GM19238 (cell line): ENCODE data around the gene ALDH7A1.
"Not testable (repeated sequence)": the region's sequence is repeated elsewhere in the genome, so short reads cannot be mapped to it uniquely, and the experiment has no call there.

Experiments
- DNase-seq: peaks from one replicate; pipeline ENCODE4 v3.0.0; 2011; ENCODE audit warnings: low spot score; ENCODE audit not compliant: insufficient read length

ALDH7A1 gene

DNA sequence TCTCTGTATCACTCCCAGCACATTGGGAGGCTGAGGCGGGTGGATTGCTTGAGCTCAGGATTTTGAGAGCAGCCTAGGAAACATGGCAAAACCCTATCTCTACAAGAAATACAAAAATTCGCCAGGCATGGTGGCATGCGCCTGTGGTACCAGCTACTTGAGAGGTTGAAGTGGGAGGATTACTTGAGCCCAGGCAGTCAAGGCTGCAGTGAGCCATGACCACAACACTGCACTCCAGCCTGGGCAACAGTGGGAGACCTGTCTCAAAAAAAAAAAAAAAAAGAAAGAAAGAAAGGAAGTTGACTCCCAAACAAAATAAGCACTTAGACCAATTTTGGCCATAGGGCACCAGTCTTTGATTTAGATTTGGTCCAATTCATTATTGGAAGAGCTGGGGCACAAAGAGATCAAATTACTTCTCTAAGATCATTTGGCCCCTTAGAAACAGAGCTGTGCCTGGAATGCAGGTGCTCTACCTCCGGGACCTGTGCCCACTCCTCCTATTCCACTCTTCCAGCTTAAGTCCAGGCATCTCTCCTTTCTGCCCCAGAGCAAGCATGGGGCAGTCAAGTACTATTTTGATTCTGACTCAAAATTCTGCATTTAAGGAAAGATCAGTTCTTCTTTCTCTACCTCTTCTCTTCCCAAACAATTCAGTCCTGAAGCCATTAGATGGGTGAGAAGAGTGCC, 59.0 kb downstream of the ALDH7A1 start:
- no peak for DNase-seq

DNA sequence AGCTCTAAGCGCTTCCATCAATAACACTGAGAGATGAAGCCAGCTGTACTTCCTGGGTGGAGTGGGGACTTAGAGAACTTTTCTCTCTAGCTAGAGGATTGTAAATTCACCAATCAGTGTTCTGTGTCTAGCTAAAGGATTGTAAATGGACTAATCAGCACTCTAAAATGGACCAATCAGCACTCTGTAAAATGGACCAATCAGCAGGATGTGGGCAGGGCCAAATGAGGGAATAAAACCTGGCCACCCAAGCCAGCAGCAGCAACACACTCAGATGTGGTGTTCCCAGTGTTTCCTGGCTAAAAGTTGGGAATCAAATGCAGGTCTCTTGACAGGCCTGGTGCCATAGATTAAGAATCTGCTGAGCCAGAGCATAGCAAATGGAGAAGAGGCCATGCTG, 60.5 kb downstream of the ALDH7A1 start:
- no peak for DNase-seq

GRCh38 chr5:126531543-126532120, 63.4 kb downstream of the ALDH7A1 start:
- no peak for DNase-seq

GRCh38 chr5:126527892-126528291, 67.1 kb downstream of the ALDH7A1 start:
- DNase-seq, result no peak

- no peak for DNase-seq
These were observed 67.9 kb downstream of the ALDH7A1 start for GRCh38 chr5:126527158-126527557.

DNA sequence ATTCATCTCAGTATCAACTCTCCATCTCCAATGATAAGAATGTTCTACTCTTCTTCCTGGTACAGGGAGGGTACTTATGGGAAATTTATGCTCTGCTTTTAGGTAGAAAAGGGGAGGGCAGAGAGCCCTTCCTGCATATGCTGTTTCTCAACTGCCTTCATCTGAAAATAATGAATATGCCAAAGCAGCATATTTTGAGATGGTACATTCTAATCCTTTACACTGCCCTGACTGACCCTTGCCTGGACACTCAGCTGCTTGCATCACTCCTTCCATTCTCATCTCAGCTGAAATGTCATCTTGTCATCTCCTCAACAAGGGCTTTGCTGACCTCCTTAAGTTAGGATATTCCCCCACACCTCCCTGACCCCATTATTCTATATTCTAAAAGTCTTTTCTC, 68.5 kb downstream of the ALDH7A1 start:
- no peak for DNase-seq

DNA sequence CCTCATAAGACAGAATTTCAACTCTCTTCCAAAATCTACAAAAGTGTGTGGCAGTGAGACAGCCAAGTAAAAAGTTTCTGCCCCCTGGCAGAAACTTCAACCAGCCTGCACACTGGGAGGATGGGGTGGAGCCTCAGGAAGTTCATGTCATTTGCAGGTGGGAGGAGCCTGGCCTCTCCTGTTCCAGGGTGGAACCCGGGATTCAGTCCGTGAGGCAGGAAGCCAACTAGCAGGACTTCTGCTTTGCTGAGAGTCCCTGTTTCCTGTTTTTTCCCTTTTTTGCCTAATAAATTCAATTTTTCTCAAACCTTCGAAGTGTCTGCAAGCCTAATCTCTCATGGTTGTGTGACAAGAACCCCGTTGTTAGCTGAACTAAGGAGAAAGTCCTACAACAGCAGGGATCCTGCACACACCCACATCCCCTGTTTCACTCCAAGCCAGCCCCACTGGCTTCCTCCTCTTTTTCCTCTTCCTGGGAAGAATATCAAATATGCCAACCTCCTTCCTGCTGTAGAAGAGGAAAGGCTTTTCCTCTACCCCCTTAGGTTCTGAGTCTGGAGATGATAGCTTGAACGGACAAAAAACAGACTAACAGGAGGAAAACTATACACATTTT, 69.3 kb downstream of the ALDH7A1 start:
- no peak for DNase-seq

GRCh38 chr5:126523818-126524510, 71.1 kb downstream of the ALDH7A1 start:
- DNase-seq, result no peak

DNA sequence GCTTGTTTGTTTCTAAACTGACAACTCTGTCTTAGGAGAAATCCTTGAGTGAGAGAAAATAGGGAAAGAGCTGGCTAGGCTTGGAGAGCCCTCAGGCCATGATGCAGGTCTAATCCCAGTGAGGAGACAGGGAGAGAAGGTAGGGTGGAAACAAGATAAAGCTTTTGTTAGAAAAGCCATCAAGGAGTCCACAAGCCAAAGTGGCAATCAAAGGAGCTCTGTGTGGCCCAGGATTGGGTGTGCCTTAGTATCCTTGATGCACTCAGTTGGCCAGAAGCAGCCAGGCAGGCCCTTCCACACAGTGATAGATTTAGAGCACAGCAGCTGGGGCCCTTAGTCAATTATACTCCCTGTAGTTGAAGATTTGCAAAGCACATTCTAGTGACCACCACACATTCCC, 73.9 kb downstream of the ALDH7A1 start:
- no peak for DNase-seq

GRCh38 chr5:126520593-126520953, 74.4 kb downstream of the ALDH7A1 start:
- DNase-seq, result no peak

DNA sequence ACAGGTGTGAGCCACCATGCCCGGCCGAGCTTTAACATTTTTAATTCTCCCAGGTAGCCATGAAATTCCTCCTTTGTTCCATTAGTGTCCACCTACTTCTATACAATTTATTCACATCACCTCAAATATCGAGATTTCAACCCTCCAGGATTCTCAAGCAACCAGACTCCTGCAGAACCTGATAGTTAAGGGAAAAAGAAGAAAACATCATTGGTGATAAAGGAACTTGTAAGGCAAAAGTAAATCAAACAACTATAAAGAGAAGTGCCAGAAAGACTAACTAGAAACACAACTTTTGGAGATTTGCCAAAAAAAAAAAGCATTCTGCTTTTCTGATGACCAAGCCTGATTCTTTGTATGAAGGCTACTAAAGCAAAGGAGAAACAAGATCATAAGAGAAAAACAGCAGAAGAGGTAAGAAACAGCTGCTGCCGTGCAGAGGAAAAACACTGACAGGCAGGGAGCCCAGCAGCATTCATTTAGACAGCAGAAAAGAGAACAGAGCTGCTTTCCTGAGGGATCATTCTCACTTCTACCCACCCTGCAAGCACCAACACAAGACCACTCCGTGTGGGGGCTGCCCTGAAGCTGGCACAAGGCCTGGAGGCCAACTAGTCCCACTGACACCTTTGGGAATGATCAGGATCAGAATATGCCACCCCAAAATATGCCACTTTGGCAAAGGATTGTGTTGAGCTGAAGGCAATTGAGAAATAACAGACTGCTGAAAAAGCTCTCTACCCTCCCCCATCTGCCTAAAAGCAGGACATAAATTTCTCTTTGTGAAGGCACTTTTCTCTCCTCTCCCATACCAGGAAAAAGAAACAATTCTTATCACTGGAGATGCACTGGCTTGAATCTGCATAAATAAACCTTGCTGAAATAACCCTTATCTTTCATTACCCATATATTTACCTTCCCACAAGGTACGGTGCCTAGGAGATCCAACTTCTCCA, 75.1 kb downstream of the ALDH7A1 start:
- no peak for DNase-seq

DNA sequence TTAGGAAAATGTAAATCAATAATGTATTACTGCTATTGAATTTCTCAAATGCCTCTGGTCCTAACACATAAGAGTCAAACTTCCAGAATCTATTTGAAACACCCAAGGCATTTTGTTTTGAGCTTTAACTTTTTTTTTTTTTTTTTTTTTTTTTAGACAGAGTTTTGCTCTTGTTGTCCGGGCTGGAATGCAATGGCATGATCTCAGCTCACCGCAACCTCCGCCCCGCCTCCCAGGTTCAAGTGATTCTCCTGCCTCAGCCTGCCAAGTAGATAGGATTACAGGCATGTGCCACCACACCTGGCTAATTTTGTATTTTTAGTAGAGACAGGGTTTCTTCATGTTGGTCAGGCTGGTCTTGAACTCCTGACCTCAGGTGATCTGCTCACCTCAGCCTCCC, 75.8 kb downstream of the ALDH7A1 start:
- not testable (repeated sequence) for DNase-seq

DNA sequence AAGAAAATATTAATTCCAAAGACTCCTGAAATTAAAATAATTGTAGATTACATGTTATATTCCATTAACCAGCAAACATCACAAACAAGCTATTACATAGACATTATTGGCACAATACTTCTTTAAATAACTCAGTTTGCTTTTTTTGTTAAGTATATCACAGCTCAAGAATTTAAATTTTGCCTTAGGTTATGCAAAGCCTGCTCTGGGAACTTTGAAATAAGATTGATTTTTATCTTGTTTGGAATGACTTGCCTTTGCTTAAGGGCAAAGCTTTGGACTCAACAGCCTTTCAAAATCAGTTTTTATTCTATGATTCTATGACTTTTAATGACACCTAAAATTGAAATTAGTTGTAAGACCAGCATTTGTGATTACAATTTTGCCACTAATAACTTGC, 78.2 kb downstream of the ALDH7A1 start:
- DNase-seq, result no peak

GRCh38 chr5:126516133-126516532, 78.9 kb downstream of the ALDH7A1 start:
- DNase-seq, result no peak

DNA sequence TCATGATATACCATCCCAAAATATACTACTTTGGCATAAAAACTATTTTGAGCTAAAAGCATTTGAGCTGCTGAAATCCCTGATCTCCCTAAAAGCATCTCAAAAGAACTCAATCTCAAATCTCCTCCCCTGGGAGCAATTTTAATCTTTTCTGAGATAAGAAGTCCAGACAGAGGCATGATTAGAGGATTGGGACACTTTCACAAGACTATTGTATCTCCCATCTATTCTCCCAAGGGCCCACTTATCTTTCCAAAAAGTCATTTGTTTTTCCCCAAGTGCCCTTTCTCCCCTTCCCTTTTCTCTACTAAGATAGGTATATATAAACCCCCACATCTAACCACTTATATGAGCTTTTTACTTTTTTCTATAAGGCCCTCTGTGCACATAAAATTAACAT, 79.7 kb downstream of the ALDH7A1 start:
- DNase-seq, result no peak

GRCh38 chr5:126514558-126515141, 80.4 kb downstream of the ALDH7A1 start:
- DNase-seq, result no peak

DNA sequence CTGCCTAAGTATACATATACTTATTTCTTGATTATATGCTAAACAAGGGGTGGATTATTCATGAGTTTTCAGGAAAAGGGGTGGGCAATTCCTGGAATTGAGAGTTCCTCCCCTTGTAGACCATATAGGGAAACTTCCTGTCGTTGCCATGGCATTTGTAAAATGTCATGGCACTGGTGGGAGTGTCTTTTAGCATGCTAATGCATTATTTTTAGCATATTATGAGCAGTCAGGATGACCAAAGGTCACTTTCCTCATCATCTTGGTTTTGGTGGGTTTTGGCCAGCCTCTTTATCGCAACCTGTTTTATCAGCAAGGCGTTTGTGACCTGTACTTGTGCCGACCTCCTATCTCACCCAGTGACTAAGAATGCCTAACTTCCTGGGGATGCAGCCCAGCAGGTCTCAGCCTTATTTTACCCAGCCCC, 80.9 kb downstream of the ALDH7A1 start:
- DNase-seq, result no peak

GRCh38 chr5:126513703-126514102, 81.3 kb downstream of the ALDH7A1 start:
- DNase-seq, result no peak

DNA sequence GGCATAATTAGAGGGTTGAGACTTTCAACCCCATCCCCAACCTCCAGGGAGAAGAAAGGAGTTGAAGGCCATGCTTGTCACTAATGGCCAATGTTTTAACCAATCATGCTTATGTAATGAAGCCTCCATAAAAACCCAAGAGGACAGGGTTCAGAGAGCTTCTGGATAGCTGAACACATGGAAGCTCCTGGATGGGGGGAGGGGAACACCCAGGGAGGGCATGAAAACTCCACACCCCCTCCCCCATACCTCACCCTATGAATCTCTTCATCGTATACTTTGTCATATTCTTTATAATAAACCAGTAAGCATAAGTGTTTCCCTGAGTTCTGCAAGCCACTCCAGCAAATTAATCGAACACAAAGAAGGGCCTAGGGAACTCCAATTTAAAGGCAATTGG, 81.7 kb downstream of the ALDH7A1 start:
- DNase-seq, result no peak

DNA sequence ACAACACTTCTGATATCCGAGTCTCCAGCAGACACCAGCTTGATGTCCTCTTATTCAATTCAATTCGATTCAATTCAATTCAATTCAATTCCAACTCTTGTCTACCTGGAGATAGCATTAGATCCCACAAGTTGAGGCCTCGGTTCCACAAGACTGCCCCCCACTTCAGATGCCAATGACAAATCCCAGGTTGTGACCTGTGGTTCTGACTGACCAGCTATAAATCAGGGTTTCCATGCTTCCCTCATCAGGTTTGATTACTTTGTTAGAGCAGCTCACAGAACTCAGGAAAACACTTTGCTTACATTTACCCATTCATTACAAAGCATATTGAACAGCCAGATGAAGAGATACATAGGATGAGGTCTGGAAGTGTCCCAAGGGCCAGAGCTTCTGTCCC, 82.6 kb downstream of the ALDH7A1 start:
- no peak for DNase-seq

GRCh38 chr5:126511961-126512360, 83.1 kb downstream of the ALDH7A1 start:
- no peak for DNase-seq
